Measurements from ENCODE around the gene RPL23. TPM values are rescaled to one million over a fixed set of nuclear protein-coding genes. Genes with fewer than 3 reads are reported as not detected.

Gene RPL23
- polyA plus RNA-seq, 1 of the 3 experiments (the other 2 are of a cell fraction), result 2,658 TPM

DNA sequence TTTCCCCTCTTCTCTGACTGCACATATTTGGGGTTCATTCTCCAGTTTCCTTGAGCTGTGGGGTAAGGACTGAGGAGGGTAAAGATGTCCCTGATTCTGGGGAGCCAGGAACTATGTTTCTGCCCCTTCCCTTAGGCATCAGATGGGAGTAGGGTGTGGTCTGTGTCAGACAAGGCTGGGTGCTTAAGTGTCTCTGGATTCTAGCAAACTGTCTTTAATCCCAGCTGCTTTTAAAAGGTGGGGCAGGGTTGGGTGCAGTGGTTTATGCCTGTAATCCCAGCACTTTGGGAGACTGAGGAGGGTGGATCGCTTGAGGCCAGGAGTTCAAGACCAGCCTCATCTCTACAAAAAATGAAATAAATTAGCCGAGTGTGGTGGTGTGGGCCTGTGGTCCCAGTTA lies 29.3 kb upstream of the RPL23 start:
- TF ChIP-seq RAD21 (IDR thresholded peaks at IDR 0.05; ENCODE audit: low read length) (no peak), FOXJ3 (CRISPR knock-in tag; IDR thresholded peaks at IDR 0.05) (no peak), MXI1 (IDR thresholded peaks at IDR 0.05; ENCODE audit: low read depth, low read length) (no peak), NRF1 (IDR thresholded peaks at IDR 0.05; ENCODE audit: low read depth, low read length) (no peak)
- Histone ChIP-seq H3K9ac (no peak overlapping the region), H3K4me1 (ENCODE audit: control insufficient read depth in 1 of 2, insufficient read depth in 2 of 2, low read depth in 1 of 2, low read length in 1 of 2) (peaks cover 21 to 38% of the 10 kb centered on the region in 2 experiments; a peak in 3 of 4 replicates), H2AFZ (ENCODE audit: low read depth) (no peak overlapping the region), H3K9me3 (no peaks in the 10 kb centered on the region), H3K9me2 (no peaks in the 10 kb centered on the region), H3K4me2 (no peak overlapping the region), H3F3A (replicated peaks; ENCODE audit: insufficient read depth) (peaks cover 34% of the 10 kb centered on the region), H4K20me1 (ENCODE audit: insufficient read depth) (peaks cover 89% of the 10 kb centered on the region), H3K79me2 (ENCODE audit: insufficient read depth) (peaks cover 93% of the 10 kb centered on the region), H3K27me3 (ENCODE audit: insufficient read depth) (no peaks in the 10 kb centered on the region), H3K36me3 (replicated peaks in 1 of 2; ENCODE audit: control insufficient read depth in 1 of 2, insufficient read depth in 2 of 2, low read length in 1 of 2) (peaks cover 26 to 50% of the 10 kb centered on the region in 2 experiments), H3K4me3 (ENCODE audit: low read depth in 2 of 2, low read length in 1 of 2) (no peak overlapping the region), H3K27ac (ENCODE audit: low read depth in 2 of 2, low read length in 1 of 2) (no peak overlapping the region)
- POLR2A ChIA-PET, result no interaction called here
- CTCF ChIA-PET, result no interaction called here
- DNase-seq, result no peak
- WGBS (ENCODE audit: low lambda C conversion rate), result 97% methylated on average over 2 of the region's 2 CpGs

DNA sequence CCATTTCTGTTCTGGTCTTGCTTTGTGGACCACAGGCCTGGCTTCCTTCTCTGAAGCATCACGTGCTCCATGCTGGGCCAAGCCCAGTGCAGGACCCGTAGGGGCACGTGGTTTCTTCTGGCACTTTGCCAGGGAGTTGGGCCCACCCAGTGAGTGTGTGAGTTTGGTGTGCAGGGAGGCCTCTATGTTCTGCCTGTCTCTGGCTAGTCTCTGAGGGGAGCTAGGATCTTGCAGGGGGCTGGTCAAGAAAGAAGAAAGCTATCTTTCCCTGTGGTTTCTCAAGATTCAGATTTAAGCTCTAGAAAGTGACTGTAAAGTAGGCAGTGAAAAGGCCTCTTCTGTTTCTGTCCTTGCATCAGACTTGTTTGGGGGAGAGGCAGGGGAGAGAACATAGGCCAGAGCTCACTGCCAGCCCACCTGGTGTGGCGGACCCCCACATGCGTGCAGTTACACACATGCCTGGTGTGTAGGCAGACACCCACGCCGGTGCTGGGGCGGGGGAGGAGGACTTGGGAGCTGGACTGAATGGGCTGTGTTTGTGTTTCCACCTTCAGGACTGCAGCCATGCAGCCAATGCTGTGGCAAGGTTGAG lies 28.2 kb upstream of the RPL23 start:
- no peaks in the 10 kb centered on the region for H3K27me3 ChIP-seq (ENCODE audit: insufficient read depth)
- peaks cover 93% of the 10 kb centered on the region for H3K79me2 ChIP-seq (ENCODE audit: insufficient read depth)
- H3K9me3 ChIP-seq, result no peaks in the 10 kb centered on the region
- no peak overlapping the region; the same call in 1 of the 2 replicates for H3K9ac ChIP-seq
- 69% methylated on average over 8 of the region's 8 CpGs for WGBS (ENCODE audit: low lambda C conversion rate)
- H4K20me1 ChIP-seq (ENCODE audit: insufficient read depth), result peaks cover 89% of the 10 kb centered on the region
- peaks cover 15 to 54% of the 10 kb centered on the region in 2 experiments for H3K36me3 ChIP-seq (replicated peaks in 1 of 2; ENCODE audit: control insufficient read depth in 1 of 2, insufficient read depth in 2 of 2, low read length in 1 of 2)
- POLR2A ChIA-PET, result interaction anchor here (0.6 to 1.3 kb wide), 2 partner anchors 28 to 150 kb away, joined by 3 to 5 read pairs; partner anchors contain the start of gene RPL23
- TF ChIP-seq NFIC (IDR thresholded peaks at IDR 0.05; ENCODE audit: borderline replicate concordance) (peak; percentile 79), JUND (IDR thresholded peaks at IDR 0.05) (no peak), MXI1 (IDR thresholded peaks at IDR 0.05; ENCODE audit: low read depth, low read length) (0 out of 2 replicates have a peak, but pooled peaks have one; percentile 39)
- TF ChIP-seq, protein P1, sequence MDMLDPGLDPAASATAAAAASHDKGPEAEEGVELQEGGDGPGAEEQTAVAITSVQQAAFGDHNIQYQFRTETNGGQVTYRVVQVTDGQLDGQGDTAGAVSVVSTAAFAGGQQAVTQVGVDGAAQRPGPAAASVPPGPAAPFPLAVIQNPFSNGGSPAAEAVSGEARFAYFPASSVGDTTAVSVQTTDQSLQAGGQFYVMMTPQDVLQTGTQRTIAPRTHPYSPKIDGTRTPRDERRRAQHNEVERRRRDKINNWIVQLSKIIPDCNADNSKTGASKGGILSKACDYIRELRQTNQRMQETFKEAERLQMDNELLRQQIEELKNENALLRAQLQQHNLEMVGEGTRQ (IDR thresholded peaks at IDR 0.05; ENCODE audit: borderline replicate concordance, low read depth, low read length), result peak; percentile 60
- TF ChIP-seq, protein P2, sequence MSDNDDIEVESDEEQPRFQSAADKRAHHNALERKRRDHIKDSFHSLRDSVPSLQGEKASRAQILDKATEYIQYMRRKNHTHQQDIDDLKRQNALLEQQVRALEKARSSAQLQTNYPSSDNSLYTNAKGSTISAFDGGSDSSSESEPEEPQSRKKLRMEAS (IDR thresholded peaks at IDR 0.05; ENCODE audit: low read depth), result 0 out of 2 replicates have a peak, but pooled peaks have one; percentile 42
- TF ChIP-seq, protein P3, sequence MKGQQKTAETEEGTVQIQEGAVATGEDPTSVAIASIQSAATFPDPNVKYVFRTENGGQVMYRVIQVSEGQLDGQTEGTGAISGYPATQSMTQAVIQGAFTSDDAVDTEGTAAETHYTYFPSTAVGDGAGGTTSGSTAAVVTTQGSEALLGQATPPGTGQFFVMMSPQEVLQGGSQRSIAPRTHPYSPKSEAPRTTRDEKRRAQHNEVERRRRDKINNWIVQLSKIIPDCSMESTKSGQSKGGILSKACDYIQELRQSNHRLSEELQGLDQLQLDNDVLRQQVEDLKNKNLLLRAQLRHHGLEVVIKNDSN (IDR thresholded peaks at IDR 0.05; ENCODE audit: borderline replicate concordance, low read depth), result peak; percentile 80
- H2AFZ ChIP-seq (ENCODE audit: low read depth), result no peak overlapping the region
- peaks cover 21 to 45% of the 10 kb centered on the region in 2 experiments; a peak in 3 of 4 replicates for H3K4me1 ChIP-seq (ENCODE audit: control insufficient read depth in 1 of 2, insufficient read depth in 2 of 2, low read depth in 1 of 2, low read length in 1 of 2)
- peak overlapping the region; percentile 66 for H3K4me2 ChIP-seq
- H3K4me3 ChIP-seq (ENCODE audit: low read depth in 2 of 2, low read length in 1 of 2), result no peak overlapping the region
- H3K27ac ChIP-seq (ENCODE audit: low read depth in 2 of 2, low read length in 1 of 2), result peak overlapping the region in 1 of 2 experiments; percentile 63; a peak in 2 of 4 replicates
- no peaks in the 10 kb centered on the region for H3K9me2 ChIP-seq
- H3F3A ChIP-seq (replicated peaks; ENCODE audit: insufficient read depth), result peaks cover 34% of the 10 kb centered on the region
- peak; percentile 63 for DNase-seq
- CTCF ChIA-PET, result interaction anchor here (0.7 to 1.5 kb wide), 2 partner anchors 10 to 94 kb away, joined by 3 to 5 read pairs; no protein-coding TSS in a partner anchor
